ENCODE data around the gene ZEB1.

Gene ZEB1

DNA sequence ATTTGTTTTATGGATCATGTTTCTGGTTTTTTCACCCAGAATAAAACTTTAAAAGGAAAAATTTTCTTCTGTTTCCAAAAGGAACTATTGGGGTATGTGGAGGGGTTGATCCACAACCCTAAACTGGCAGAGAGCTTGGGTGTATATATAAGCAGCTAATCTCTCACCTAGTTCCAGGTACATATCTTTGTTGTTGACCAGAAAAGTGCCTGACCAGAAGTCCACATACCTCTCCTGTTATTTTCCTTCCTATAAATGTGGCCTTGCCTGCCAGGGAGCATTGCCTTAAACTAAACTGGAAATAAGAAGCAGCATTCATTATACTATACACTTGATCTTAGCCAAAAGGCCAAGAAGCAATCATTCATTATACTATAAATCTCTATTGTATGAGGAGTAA is 112.0 kb downstream of the ZEB1 start:
- TF ChIP-seq EP300 (IDR thresholded peaks at IDR 0.05; ENCODE audit: borderline replicate concordance) (no peak), TCF12 (IDR thresholded peaks at IDR 0.05; ENCODE audit: low read depth) (no peak)

- TF ChIP-seq CEBPB (IDR thresholded peaks at IDR 0.05) = no peak
- no peak for TF ChIP-seq TCF12 (IDR thresholded peaks at IDR 0.05; ENCODE audit: low read depth)
- no peak for TF ChIP-seq NFIC (IDR thresholded peaks at IDR 0.05)
- no peak for TF ChIP-seq USF1 (IDR thresholded peaks at IDR 0.05)
- TF ChIP-seq TEAD4 (IDR thresholded peaks at IDR 0.05) = no peak
- no peak for TF ChIP-seq EGR1 (IDR thresholded peaks at IDR 0.05)
- TF ChIP-seq TAF1 (IDR thresholded peaks at IDR 0.05; ENCODE audit: low read depth) = no peak
- TF ChIP-seq MAX (IDR thresholded peaks at IDR 0.05) = no peak
- TF ChIP-seq RAD21 (IDR thresholded peaks at IDR 0.05; ENCODE audit: low read depth) = no peak
- TF ChIP-seq YY1 (IDR thresholded peaks at IDR 0.05; ENCODE audit: low read depth) = no peak
- TF ChIP-seq CREB1 (IDR thresholded peaks at IDR 0.05; ENCODE audit: low read depth) = no peak
- TF ChIP-seq, protein P1, sequence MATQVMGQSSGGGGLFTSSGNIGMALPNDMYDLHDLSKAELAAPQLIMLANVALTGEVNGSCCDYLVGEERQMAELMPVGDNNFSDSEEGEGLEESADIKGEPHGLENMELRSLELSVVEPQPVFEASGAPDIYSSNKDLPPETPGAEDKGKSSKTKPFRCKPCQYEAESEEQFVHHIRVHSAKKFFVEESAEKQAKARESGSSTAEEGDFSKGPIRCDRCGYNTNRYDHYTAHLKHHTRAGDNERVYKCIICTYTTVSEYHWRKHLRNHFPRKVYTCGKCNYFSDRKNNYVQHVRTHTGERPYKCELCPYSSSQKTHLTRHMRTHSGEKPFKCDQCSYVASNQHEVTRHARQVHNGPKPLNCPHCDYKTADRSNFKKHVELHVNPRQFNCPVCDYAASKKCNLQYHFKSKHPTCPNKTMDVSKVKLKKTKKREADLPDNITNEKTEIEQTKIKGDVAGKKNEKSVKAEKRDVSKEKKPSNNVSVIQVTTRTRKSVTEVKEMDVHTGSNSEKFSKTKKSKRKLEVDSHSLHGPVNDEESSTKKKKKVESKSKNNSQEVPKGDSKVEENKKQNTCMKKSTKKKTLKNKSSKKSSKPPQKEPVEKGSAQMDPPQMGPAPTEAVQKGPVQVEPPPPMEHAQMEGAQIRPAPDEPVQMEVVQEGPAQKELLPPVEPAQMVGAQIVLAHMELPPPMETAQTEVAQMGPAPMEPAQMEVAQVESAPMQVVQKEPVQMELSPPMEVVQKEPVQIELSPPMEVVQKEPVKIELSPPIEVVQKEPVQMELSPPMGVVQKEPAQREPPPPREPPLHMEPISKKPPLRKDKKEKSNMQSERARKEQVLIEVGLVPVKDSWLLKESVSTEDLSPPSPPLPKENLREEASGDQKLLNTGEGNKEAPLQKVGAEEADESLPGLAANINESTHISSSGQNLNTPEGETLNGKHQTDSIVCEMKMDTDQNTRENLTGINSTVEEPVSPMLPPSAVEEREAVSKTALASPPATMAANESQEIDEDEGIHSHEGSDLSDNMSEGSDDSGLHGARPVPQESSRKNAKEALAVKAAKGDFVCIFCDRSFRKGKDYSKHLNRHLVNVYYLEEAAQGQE (IDR thresholded peaks at IDR 0.05; ENCODE audit: low read depth) = no peak
These were observed 118.9 kb downstream of the ZEB1 start for GRCh38 chr10:31437959-31438358.

GRCh38 chr10:31451766-31452165 is 132.8 kb downstream of the ZEB1 start:
- TF ChIP-seq NFIC (IDR thresholded peaks at IDR 0.05) = no peak
- no peak for TF ChIP-seq TAF1 (IDR thresholded peaks at IDR 0.05; ENCODE audit: low read depth)
- no peak for TF ChIP-seq USF1 (IDR thresholded peaks at IDR 0.05)
- TF ChIP-seq ZBTB7A (IDR thresholded peaks at IDR 0.05; ENCODE audit: low read depth) = no peak
- no peak for TF ChIP-seq TEAD4 (IDR thresholded peaks at IDR 0.05)
- TF ChIP-seq RAD21 (IDR thresholded peaks at IDR 0.05; ENCODE audit: low read depth) = no peak
- TF ChIP-seq FOXM1 (IDR thresholded peaks at IDR 0.05; ENCODE audit: borderline replicate concordance, low read depth) = no peak
- no peak for TF ChIP-seq EGR1 (IDR thresholded peaks at IDR 0.05)
- TF ChIP-seq, protein P1 (IDR thresholded peaks at IDR 0.05; ENCODE audit: low read depth) = no peak
- TF ChIP-seq CREB1 (IDR thresholded peaks at IDR 0.05; ENCODE audit: low read depth) = no peak
- no peak for TF ChIP-seq EP300 (IDR thresholded peaks at IDR 0.05; ENCODE audit: borderline replicate concordance)
- TF ChIP-seq YY1 (IDR thresholded peaks at IDR 0.05; ENCODE audit: low read depth) = no peak

DNA sequence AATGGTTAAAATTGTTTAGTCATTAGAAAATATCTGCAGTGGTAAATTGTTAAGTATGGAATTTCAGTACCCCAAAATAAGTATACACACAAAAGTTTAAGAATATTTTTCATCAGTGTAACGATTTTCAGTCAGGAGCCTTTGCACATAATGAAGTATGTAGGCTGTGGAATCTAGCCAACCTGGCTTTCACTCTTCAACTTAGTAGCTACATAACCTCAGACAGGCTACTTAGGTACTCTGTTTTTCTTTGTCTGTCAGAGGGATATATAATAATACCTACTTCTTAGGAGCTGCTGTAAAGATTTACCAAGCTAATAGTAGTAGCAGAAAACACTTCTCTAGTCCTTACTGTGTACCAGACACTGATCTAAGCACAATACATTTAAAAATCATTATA is 137.5 kb downstream of the ZEB1 start:
- TF ChIP-seq EGR1 (IDR thresholded peaks at IDR 0.05) (no peak), FOXM1 (IDR thresholded peaks at IDR 0.05; ENCODE audit: borderline replicate concordance, low read depth) (no peak), TEAD4 (IDR thresholded peaks at IDR 0.05) (no peak), CREB1 (IDR thresholded peaks at IDR 0.05; ENCODE audit: low read depth) (no peak)

DNA sequence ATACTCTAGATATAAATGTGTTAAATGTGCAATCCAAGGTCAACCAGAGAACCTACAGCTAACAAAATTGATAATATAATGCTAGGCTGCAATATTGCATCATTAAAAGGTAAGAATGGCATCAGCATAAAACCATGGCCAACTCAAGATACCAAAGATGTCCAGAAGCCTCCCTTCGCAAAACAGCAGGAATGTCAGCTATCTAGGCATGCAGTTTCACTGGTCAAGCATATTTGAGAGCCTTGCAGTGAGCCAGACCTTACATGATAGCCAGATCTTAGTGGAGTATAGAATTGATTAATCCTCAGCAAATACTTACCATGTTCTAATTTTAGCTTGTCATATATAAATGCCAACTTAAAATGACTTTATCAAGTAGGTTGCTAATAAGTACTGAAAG is 138.8 kb downstream of the ZEB1 start:
- TF ChIP-seq EP300 (IDR thresholded peaks at IDR 0.05; ENCODE audit: borderline replicate concordance) (no peak), MAX (IDR thresholded peaks at IDR 0.05) (no peak), FOXM1 (IDR thresholded peaks at IDR 0.05; ENCODE audit: borderline replicate concordance, low read depth) (no peak), ZBTB7A (IDR thresholded peaks at IDR 0.05; ENCODE audit: low read depth) (no peak), YY1 (IDR thresholded peaks at IDR 0.05; ENCODE audit: low read depth) (no peak), TEAD4 (IDR thresholded peaks at IDR 0.05) (no peak), TCF12 (IDR thresholded peaks at IDR 0.05; ENCODE audit: low read depth) (no peak), EGR1 (IDR thresholded peaks at IDR 0.05) (no peak), NFIC (IDR thresholded peaks at IDR 0.05) (no peak)
- TF ChIP-seq, protein P1 (IDR thresholded peaks at IDR 0.05; ENCODE audit: low read depth) = no peak
